Activated naive CD8-positive, alpha-beta T cell treated with anti-CD3 and anti-CD28 coated beads for 36 hours (primary cell): ENCODE results near the gene DGCR6. TPM values are rescaled to one million over a fixed set of nuclear protein-coding genes. Genes with fewer than 3 reads are reported as not detected.
"Not testable (repeated sequence)": the region's sequence is repeated elsewhere in the genome, so short reads cannot be mapped to it uniquely, and the experiment has no call there.

ENCODE experiments used
- DNase-seq: peaks from one replicate; pipeline ENCODE4 v3.0.0; 2021
- H3K27ac Mint-ChIP-seq: one replicate; pipeline ENCODE4 v1.8.0; 2022; ENCODE audit warnings: mild to moderate bottlenecking, moderate library complexity, mixed read lengths
- H3K27me3 Mint-ChIP-seq: one replicate; pipeline ENCODE4 v1.8.0; 2022; ENCODE audit warnings: mild to moderate bottlenecking, mixed read lengths
- H3K36me3 Mint-ChIP-seq: one replicate; pipeline ENCODE4 v1.8.0; 2021; ENCODE audit warnings: mild to moderate bottlenecking, mixed read lengths
- H3K4me1 Mint-ChIP-seq: one replicate; pipeline ENCODE4 v1.8.0; 2021; ENCODE audit warnings: mixed read lengths
- H3K4me3 Mint-ChIP-seq: one replicate; pipeline ENCODE4 v1.8.0; 2022; ENCODE audit warnings: mild to moderate bottlenecking, moderate library complexity, mixed read lengths
- H3K9me3 Mint-ChIP-seq: one replicate; pipeline ENCODE4 v1.8.0; 2022; ENCODE audit warnings: mixed read lengths
- total RNA-seq, 2 experiments: library from RNA; stranded (reverse); gene quantifications; one replicate each; pipeline ENCODE4 v1.2.3, GENCODE V29; 2021

The DGCR6 gene
- total RNA-seq, 2 experiments from 2014 or later = 0.68 to 2.1 TPM

DNA sequence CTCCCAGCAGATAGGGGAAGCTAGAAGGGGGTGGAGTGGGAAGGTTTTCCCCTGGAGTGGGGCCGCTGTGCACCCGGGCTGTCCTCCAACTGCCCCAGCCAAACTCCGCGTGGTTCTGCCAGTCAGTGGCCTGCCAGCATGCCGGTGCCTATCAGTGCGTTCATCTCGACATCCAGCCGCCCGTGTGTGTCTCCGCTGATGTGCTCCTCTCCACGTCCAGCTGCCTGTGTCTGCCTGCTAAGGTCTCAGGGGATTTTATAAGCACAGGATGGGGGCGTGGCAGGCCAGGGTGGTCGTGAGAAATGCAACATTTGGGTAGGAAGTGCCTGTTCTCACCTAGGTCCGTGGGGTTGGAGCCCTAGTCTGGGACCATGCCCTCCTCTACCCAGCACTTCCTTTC, 47.0 kb downstream of the DGCR6 start:
- H3K9me3 Mint-ChIP-seq, H3K36me3 Mint-ChIP-seq, DNase-seq, H3K4me1 Mint-ChIP-seq, H3K4me3 Mint-ChIP-seq, H3K27ac Mint-ChIP-seq: not testable (repeated sequence)
- H3K27me3 Mint-ChIP-seq = peaks cover 17% of the 10 kb centered on the region

DNA sequence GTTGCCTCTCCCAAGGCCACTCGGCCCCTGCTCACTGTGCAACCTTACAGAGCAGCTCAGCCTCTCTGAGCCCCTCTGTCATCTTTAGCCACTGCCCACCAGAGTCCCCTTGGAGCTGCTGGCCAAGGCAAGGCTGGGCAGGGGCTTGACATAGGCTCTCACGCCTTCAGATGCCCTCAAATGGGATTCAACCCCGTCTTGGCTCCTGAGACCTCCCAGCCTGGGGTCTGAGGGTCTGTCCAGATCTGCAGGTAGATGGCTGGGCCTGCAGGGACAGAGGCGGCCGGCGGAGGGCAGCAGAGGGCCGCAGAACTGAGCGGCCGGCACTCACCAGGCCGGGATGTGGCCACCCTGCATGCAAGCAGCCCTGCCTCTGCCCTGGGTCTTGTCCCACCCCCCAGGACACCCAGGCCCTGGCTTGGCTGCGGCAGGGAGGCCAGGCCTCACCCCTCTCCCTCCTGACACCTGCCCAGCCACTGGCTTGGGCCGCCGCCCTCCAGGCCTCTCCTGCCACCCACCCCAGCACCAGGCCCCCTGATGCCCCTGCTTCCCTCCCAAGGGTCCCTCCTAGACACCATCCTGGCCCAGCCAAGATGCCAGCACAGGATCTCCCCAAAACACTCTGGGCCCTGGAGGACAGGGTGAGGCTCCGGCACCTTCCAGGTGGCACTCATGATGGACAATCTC, 48.3 kb downstream of the DGCR6 start:
- DNase-seq = peak; percentile 65
- not testable (repeated sequence) for H3K4me3 Mint-ChIP-seq, H3K27ac Mint-ChIP-seq, H3K9me3 Mint-ChIP-seq, H3K36me3 Mint-ChIP-seq, H3K4me1 Mint-ChIP-seq
- H3K27me3 Mint-ChIP-seq = peaks cover 14% of the 10 kb centered on the region

DNA sequence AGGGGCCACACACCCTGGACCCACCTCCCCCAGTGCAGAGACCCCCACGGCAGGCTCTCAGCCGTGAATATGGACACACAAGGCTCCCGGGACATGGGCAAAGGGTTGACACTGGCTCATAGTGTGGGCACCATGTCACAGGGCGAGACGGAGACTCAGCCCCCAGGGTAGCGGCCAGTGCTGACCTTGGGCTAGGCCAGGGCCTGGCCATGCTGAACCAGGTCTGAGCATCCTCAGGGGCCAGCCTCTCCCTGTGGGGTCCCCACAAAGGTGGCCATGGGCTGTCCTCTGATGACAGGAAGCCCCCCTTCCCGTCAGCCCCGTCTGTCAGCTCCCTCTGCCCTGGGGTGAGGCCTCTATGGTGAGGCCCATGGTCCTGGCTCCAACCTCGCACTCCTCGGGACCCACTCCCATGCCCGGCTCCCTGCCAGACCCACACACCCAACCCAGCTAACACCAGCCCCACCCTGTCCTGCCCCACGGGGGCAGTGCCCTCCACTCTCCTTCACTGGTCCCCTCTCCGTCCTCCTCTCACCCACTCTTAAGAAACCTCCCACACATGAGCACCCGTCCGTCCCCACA, 49.0 kb downstream of the DGCR6 start:
- H3K27me3 Mint-ChIP-seq = peaks cover 7% of the 10 kb centered on the region
- H3K36me3 Mint-ChIP-seq = no peaks in the 10 kb centered on the region
- H3K4me3 Mint-ChIP-seq = no peak overlapping the region
- no peak for DNase-seq
- H3K27ac Mint-ChIP-seq = no peak overlapping the region
- peaks cover 2% of the 10 kb centered on the region for H3K4me1 Mint-ChIP-seq
- H3K9me3 Mint-ChIP-seq = no peaks in the 10 kb centered on the region

DNA sequence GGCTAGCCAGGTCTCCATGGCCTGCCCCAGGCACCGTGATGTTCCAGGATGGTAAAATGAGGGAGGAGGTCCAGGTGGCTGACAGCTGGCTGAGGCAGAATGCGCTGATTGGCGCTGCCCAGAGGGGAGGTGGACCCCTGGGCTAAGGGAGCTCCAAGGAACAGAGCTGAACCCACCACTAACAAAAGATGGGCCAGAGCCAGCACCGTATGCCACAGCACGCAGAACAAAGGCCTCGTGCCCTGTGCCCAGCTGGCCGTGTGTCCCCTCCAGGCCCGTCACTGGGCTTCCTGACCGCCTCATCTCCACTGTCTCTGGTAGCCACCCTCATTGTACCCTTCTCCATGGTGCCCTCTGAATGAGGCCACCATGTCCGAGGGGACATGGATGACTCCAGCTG, 49.6 kb downstream of the DGCR6 start:
- H3K4me1 Mint-ChIP-seq = peaks cover 2% of the 10 kb centered on the region
- no peak overlapping the region for H3K27ac Mint-ChIP-seq
- H3K36me3 Mint-ChIP-seq = no peaks in the 10 kb centered on the region
- H3K4me3 Mint-ChIP-seq = no peak overlapping the region
- no peak for DNase-seq
- no peaks in the 10 kb centered on the region for H3K9me3 Mint-ChIP-seq
- H3K27me3 Mint-ChIP-seq = peaks cover 3% of the 10 kb centered on the region

DNA sequence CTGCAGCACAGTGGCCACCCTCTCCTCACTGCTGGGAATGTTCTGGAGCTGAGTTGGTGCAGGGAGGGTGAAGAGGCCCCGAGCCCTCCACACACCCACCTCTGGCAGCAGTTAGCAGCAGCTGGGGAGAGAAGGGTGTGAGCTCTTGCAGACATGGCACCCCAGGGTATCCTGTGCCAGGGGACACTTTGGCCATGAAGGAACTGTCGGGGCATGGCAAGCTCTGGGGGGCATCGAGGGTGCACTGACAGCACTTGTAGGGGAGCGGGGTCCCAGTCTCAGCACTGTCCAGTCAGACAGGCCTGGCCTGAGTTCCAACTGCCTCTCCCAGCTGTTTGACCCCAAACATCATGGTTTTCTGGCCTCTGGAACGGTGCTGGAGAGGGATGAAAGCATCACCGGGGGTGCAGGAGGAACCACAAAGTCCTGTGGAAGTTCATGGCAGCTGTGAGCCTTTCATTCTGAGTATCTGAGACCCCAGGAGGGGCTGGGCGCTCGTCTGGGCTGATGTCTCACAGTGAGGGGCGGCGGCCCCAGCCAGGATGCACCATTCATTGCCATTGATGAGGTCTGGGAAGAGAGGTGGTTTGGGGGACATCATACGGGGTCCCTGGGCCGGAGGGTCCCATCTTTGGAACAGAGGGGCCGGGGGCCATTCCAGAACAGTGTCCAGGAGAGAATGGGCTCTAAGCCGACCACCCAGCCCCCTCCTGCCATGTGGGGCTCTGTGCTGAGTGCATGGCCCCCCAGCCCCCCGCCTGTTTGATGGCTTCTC, 50.2 kb downstream of the DGCR6 start:
- H3K4me1 Mint-ChIP-seq, DNase-seq, H3K4me3 Mint-ChIP-seq, H3K9me3 Mint-ChIP-seq, H3K27ac Mint-ChIP-seq, H3K36me3 Mint-ChIP-seq, H3K27me3 Mint-ChIP-seq: not testable (repeated sequence)

DNA sequence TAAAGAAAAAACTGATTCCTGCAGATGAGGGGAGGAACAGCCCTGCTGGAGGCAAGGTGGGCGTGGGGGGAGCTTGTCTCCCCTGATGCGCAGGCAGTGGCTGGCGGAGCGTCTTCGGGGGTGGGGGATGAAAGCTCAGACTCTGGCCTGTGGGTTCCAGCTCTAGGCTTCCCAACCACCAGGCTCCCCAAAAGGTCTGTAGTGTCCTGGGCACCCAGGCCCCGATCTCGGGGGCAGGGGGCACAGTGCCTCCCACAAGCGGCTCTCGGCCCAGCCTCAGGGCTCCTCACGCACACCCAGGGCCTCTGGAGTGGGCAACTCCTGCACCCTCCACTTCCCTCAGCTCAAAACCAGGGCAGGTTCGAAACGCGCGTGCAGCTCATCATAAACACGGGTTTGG, 50.8 kb downstream of the DGCR6 start:
- not testable (repeated sequence) for H3K9me3 Mint-ChIP-seq, DNase-seq

DNA sequence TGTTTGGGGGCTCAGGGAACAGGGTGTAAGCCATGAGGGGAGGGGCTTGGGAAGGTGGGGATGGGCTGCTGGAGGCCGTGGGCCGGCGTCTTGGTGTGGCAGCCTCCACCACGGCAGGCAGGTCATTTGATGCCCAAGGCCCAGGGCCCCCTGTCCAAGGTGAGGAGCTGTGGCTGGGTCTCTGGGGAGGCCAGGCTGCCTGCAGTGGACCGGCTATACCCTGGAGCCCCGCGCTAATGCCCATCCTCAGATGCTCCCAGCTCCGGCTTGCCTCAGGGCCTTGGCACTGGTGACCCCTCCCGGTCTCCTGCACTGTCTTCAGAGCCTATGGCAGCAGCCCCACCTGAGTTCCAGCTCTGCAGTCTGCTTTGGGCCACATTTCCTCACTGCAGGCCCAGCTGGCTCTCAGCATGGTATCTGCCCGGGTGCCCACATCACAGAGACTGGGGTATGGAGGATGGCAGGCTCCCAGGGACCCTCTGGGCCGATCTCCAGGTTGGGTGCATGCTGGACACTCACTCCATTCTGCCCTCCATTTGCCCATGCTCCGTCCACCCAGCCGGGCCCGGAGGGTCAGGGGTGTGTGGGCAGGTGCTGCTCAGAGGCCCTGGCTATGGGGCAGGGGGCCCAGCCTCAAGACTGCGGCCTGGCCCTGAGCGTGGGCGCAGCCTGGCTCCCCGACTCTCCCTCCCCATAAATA, 51.7 kb downstream of the DGCR6 start:
- not testable (repeated sequence) for H3K36me3 Mint-ChIP-seq, DNase-seq, H3K27ac Mint-ChIP-seq, H3K9me3 Mint-ChIP-seq, H3K4me1 Mint-ChIP-seq, H3K4me3 Mint-ChIP-seq, H3K27me3 Mint-ChIP-seq

More for the DNA sequence above, 50.8 kb downstream of the DGCR6 start:
- not testable (repeated sequence) for H3K36me3 Mint-ChIP-seq, H3K27me3 Mint-ChIP-seq, H3K4me3 Mint-ChIP-seq, H3K4me1 Mint-ChIP-seq, H3K27ac Mint-ChIP-seq

DNA sequence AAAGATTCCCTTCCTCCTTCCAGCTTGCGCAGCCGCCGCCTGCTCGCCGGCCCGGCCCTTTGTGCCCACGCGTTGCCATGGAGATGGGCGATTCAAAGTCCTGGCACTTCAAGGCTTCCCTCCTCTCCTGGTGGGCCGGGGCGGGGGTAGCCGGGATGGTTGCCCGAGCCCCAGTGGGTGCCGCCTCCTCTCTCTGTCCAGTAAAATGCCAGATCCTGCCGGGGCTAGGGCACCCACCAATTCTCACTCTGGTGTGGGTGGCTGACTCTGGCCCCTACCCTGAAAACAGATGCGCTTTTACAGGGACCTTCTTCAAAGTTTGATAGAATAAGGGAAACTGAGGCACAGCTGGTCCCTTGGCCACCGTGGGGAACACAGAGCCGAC, 52.2 kb downstream of the DGCR6 start:
- not testable (repeated sequence) for H3K9me3 Mint-ChIP-seq, H3K27me3 Mint-ChIP-seq, H3K4me3 Mint-ChIP-seq, H3K27ac Mint-ChIP-seq, DNase-seq, H3K36me3 Mint-ChIP-seq, H3K4me1 Mint-ChIP-seq

DNA sequence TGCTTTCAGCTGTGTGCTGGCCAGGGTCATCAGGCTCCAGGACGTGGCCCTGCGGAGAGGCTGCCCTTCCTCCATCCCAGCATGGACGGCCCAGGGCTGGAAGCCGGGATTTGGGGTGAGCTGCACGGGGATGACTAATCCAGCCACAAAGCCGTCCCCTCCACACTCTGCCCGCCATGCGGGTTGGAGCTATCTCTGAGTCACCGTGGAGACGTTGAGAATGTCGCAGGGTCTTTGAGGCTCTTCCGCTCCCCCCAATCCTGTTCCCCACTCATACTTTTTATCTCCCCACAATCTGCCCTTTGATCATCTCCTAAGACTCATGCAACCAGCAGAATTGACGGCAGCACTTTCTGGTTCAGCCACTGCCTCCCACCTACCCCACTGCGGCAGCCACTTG, 52.6 kb downstream of the DGCR6 start:
- H3K27ac Mint-ChIP-seq, H3K9me3 Mint-ChIP-seq, H3K36me3 Mint-ChIP-seq, H3K4me1 Mint-ChIP-seq, H3K27me3 Mint-ChIP-seq, H3K4me3 Mint-ChIP-seq: not testable (repeated sequence)
- peak; percentile 19 for DNase-seq

DNA sequence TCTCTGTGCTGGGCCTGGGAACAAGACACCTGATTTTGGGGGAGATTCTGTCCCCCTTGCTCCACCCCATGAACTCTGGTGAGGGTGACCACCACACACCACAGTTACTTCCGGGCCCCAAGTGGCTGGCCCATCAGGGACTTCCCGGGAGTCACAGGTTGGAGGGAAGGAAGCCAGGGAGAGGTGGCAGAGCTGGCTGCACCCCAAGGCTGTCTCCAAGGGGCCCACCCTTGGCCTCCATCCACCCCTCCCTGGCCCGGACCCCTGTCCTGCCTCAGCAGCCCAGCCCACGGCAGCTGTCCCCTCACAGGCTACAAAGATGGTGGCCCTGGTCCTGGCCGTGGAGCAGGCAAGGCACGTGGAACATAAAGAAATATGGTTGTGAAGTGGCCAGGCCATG, 53.1 kb downstream of the DGCR6 start:
- H3K27ac Mint-ChIP-seq = peak overlapping the region; percentile 45
- H3K9me3 Mint-ChIP-seq, H3K4me3 Mint-ChIP-seq, DNase-seq, H3K27me3 Mint-ChIP-seq, H3K36me3 Mint-ChIP-seq, H3K4me1 Mint-ChIP-seq: not testable (repeated sequence)

DNA sequence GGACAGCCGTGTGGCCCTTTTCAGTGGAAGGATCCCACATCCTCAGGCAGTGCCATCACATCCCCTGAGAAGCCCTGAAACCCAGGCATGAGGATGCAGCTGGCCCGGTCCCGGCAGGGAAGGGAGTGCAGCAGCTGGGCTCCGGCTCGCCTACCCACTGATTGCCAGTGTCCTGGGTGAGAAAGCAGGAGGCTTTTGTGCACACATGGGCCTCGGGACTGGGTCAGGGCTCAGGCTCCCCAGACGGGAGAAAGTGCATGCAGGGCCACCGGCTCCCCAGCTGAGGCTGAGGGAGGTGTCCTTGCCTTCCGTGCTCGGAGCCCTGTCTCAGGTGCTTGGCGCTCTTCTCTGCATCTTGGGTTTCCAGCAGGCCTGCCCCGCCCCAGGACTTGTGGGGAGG, 53.6 kb downstream of the DGCR6 start:
- H3K4me3 Mint-ChIP-seq, H3K27ac Mint-ChIP-seq, DNase-seq, H3K27me3 Mint-ChIP-seq, H3K36me3 Mint-ChIP-seq, H3K9me3 Mint-ChIP-seq, H3K4me1 Mint-ChIP-seq: not testable (repeated sequence)

DNA sequence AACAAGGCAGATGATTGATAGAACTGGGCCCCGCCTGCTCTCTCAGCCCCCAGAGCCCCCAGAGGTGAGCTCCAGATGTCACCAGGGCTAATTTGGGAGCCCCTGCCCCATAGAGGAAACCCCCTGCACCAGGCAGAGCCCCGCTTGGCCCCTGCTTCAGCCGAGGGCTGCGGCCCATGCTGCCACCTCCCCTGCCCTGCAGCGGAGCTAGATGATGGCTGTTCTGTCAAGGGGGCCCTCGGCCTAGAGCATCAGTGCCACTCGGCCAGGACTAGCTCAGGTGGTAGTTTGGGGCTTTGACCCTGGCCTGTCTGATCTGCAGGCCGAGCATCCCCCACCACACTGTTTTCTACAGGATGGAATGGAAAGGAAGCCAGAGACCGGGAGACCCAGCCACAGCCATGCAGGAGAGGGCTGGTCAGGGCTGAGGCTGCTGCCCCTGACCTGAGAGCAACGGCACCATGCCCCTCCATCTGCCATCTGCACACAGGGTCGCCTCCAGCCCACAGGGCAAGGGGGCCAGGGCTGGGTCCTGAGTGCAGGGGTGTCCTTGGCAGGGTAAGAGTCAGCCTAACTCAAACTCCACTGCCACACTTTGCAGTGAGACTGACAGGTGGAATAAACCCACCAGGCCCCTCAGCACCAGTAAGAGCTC, 54.2 kb downstream of the DGCR6 start:
- not testable (repeated sequence) for H3K27ac Mint-ChIP-seq, DNase-seq, H3K27me3 Mint-ChIP-seq, H3K36me3 Mint-ChIP-seq, H3K9me3 Mint-ChIP-seq, H3K4me1 Mint-ChIP-seq, H3K4me3 Mint-ChIP-seq

DNA sequence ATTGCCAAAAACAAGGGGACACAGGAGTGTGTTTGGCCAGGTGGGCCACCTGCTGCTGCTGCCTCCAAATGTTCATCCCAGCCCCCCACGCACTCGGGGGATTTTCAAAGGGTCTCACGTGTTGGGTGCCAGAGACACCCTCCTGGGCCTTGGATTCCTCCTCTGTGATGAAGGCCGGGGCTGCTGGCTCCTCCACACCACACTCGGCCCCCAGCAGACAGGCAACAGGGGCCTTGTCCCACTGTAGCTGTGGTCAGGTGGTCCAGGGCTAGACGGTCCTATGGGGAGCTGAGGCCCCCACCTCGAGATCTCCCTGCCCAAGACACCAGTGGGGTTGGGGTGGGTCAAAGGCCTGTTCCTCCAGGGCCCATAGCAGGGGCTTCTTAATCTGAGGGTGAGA, 55.1 kb downstream of the DGCR6 start:
- not testable (repeated sequence) for DNase-seq, H3K36me3 Mint-ChIP-seq, H3K27ac Mint-ChIP-seq, H3K4me1 Mint-ChIP-seq, H3K9me3 Mint-ChIP-seq, H3K4me3 Mint-ChIP-seq, H3K27me3 Mint-ChIP-seq
